SK-N-SH (cell line): ENCODE data around the gene HOTAIR.

Experiments used
- EP300 ChIP-seq, 2 experiments: IDR thresholded peaks; 2 replicates each; pipeline versions ENCODE4 v1.4.0 to v1.6.1; 2012; ENCODE audit warnings: borderline replicate concordance in 1 of 2, low read depth in 1 of 2, low read length in 1 of 2
- FOSL2 ChIP-seq: IDR thresholded peaks from 2 replicates; pipeline ENCODE4 v1.4.0; 2012; ENCODE audit warnings: low read depth, mild to moderate bottlenecking, moderate library complexity, borderline replicate concordance
- GABPA ChIP-seq: IDR thresholded peaks from 2 replicates; pipeline ENCODE4 v1.4.0; 2012; ENCODE audit warnings: low read depth, mild to moderate bottlenecking
- POLR2AphosphoS5 ChIP-seq: IDR thresholded peaks from 2 replicates; pipeline ENCODE4 v1.6.1; 2012; ENCODE audit warnings: low read depth, low read length
- RAD21 ChIP-seq: IDR thresholded peaks from 2 replicates; pipeline ENCODE4 v1.6.1; 2012; ENCODE audit warnings: mild to moderate bottlenecking, low read length
- TF ChIP-seq, protein P1 (sequence below): IDR thresholded peaks from 2 replicates; pipeline ENCODE4 v1.4.0; 2012; ENCODE audit warnings: low read depth
- TF ChIP-seq, protein P2 (sequence below): fragments of 200-600 bp; sonication (generic); IDR thresholded peaks from 2 replicates; pipeline ENCODE4 v1.6.1; 2017; ENCODE audit warnings: antibody characterized with exemption, mild to moderate bottlenecking, moderate library complexity

DNA sequence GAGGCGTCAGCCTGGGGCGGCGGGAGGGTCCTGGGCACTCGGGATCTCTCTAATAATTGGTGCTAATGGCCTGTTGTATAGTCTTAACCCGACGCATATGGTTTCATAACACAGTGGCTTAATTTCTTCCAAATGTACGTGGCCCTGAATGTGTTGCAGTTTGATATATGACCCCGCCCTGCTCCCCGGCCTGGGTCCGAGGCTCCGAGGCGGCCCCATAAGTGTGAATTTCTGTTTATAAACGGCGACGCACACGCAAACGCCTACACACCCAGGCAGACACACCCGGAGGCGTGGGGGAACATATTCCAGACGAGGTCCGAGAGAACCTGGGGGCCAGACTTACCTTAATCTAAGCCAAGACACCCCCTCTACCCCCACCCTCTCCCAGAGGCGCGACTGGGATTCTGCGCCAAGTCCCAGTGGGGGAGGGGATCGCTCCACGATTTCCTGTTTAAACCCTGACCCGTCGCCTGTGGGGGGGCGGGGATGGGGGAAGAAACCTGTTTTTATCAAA lies 43.8 kb upstream of the HOTAIR start:
- TF ChIP-seq RAD21 (no peak), GABPA (no peak), EP300 (IDR thresholded peaks at IDR 0.05; ENCODE audit: borderline replicate concordance in 1 of 2, low read depth in 1 of 2, low read length in 1 of 2) (no peak), POLR2AphosphoS5 (no peak), FOSL2 (no peak)
- TF ChIP-seq, protein P1, sequence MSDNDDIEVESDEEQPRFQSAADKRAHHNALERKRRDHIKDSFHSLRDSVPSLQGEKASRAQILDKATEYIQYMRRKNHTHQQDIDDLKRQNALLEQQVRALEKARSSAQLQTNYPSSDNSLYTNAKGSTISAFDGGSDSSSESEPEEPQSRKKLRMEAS, result no peak
- TF ChIP-seq, protein P2, sequence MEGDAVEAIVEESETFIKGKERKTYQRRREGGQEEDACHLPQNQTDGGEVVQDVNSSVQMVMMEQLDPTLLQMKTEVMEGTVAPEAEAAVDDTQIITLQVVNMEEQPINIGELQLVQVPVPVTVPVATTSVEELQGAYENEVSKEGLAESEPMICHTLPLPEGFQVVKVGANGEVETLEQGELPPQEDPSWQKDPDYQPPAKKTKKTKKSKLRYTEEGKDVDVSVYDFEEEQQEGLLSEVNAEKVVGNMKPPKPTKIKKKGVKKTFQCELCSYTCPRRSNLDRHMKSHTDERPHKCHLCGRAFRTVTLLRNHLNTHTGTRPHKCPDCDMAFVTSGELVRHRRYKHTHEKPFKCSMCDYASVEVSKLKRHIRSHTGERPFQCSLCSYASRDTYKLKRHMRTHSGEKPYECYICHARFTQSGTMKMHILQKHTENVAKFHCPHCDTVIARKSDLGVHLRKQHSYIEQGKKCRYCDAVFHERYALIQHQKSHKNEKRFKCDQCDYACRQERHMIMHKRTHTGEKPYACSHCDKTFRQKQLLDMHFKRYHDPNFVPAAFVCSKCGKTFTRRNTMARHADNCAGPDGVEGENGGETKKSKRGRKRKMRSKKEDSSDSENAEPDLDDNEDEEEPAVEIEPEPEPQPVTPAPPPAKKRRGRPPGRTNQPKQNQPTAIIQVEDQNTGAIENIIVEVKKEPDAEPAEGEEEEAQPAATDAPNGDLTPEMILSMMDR, result no peak
